K562 (cell line): ENCODE measurements around the gene CRYGA. TPM values are rescaled to one million over a fixed set of nuclear protein-coding genes. Genes with fewer than 3 reads are reported as not detected.

ENCODE experiments used
- ATAC-seq: fragments of 200-7000 bp; cut with Tn5 transposase; 3 replicates; pipeline ENCODE4 v1.9.1; 2020; ENCODE audit warnings: moderate library complexity
- BruUV-seq: library from RNA; stranded (reverse); fragments of 400-500 nt; replicated peaks from 2 replicates; lab custom pipeline; 2021; lab: Mats Ljungman, UMichigan
- CTCF ChIA-PET: fragments of 300-600 bp; formaldehyde crosslinking; extraction: SDS; loops from one replicate; lab custom pipeline; 2021; ENCODE audit warnings: low intra/inter-chr PET ratio; lab: Yijun Ruan, JAX
- POLR2A ChIA-PET: fragments of 300-600, 350-650 bp; sonication (Branson Sonifier 250); formaldehyde crosslinking; extraction: SDS; loops from one replicate; lab custom pipeline; 2021; ENCODE audit warnings: antibody characterized with exemption, inconsistent platforms; lab: Yijun Ruan, JAX
- DNase-seq, 4 experiments: peaks; one replicate each; pipeline versions ENCODE4 v3.0.0 to v3.0.0-alpha.2; 2011 to 2018; ENCODE audit warnings: low spot score in 3 of 4, mixed read lengths in 3 of 4; ENCODE audit errors: extremely low read depth in 1 of 4
- FAIRE-seq: peaks from 2 replicates; lab custom pipeline; 2011; peaks lifted over from hg19 to GRCh38; lab: Jason Lieb, UNC
- H2AFZ ChIP-seq: 2 replicates; pipeline ENCODE4 v1.6.0; 2011; ENCODE audit warnings: low read depth, low read length, control low read depth, inconsistent platforms
- H3K27ac ChIP-seq: fragments of 200-600 bp; 3 replicates; pipeline ENCODE4 v1.8.0; 2011; ENCODE audit warnings: low read depth, mild to moderate bottlenecking, control low read depth, inconsistent platforms, low read length, moderate library complexity, mixed read lengths; ENCODE audit errors: extremely low read depth
- H3K27me3 ChIP-seq, 2 experiments: fragments of 300-600 bp in 1 of 2; 2 replicates in 1 of 2; 3 replicates in 1 of 2; pipeline versions ENCODE4 v1.6.0 to v1.8.0; 2011; ENCODE audit warnings: inconsistent platforms in 2 of 2, low read length in 2 of 2, mild to moderate bottlenecking in 1 of 2, mixed read lengths in 1 of 2, moderate library complexity in 1 of 2; ENCODE audit not compliant: control insufficient read depth in 2 of 2, insufficient read depth in 2 of 2
- H3K36me3 ChIP-seq: fragments of 300-600 bp; 3 replicates; pipeline ENCODE4 v1.8.0; 2011; ENCODE audit warnings: mild to moderate bottlenecking, low read length, inconsistent platforms; ENCODE audit not compliant: control insufficient read depth, insufficient read depth
- H3K4me1 ChIP-seq, 2 experiments: fragments of 200-600 bp in 1 of 2; replicated peaks in 1 of 2; 2 replicates in 1 of 2; 3 replicates in 1 of 2; pipeline versions ENCODE4 v1.5.1 to v1.8.0; 2011; ENCODE audit warnings: inconsistent platforms in 2 of 2, low read length in 2 of 2, mild to moderate bottlenecking in 1 of 2, mixed read lengths in 1 of 2, moderate library complexity in 1 of 2; ENCODE audit not compliant: control insufficient read depth in 2 of 2, insufficient read depth in 2 of 2
- H3K4me2 ChIP-seq: 2 replicates; pipeline ENCODE4 v1.6.1; 2011; ENCODE audit warnings: low read length, control low read depth, inconsistent platforms, mixed read lengths; ENCODE audit not compliant: insufficient read depth
- H3K4me3 ChIP-seq: fragments of 200-600 bp; sonication (generic), shearing (Covaris generic); 2 replicates; pipeline ENCODE4 v1.5.1; 2016; ENCODE audit warnings: control low read depth, inconsistent platforms
- H3K79me2 ChIP-seq: fragments of 200-600 bp; 3 replicates; pipeline ENCODE4 v1.8.0; 2011; ENCODE audit warnings: low read length, inconsistent platforms; ENCODE audit not compliant: control insufficient read depth, insufficient read depth
- H3K9ac ChIP-seq, 2 experiments: 2 replicates each; pipeline versions ENCODE4 v1.6.0 to v1.6.1; 2011; ENCODE audit warnings: low read depth in 2 of 2, low read length in 2 of 2, control low read depth in 1 of 2, inconsistent platforms in 1 of 2, mild to moderate bottlenecking in 1 of 2, mixed read lengths in 1 of 2; ENCODE audit not compliant: insufficient read depth in 1 of 2
- H3K9me1 ChIP-seq: one replicate; pipeline ENCODE4 v1.6.0; 2011; ENCODE audit warnings: inconsistent platforms, mild to moderate bottlenecking, low read length, moderate library complexity; ENCODE audit not compliant: control insufficient read depth, insufficient read depth
- H3K9me3 ChIP-seq: replicated peaks from 2 replicates; pipeline ENCODE4 v1.5.1; 2011; ENCODE audit warnings: low read depth, low read length, inconsistent platforms; ENCODE audit not compliant: control insufficient read depth, insufficient read depth
- H4K20me1 ChIP-seq: replicated peaks from 2 replicates; pipeline ENCODE4 v1.6.1; 2011; ENCODE audit warnings: low read length, inconsistent platforms, mixed read lengths; ENCODE audit not compliant: control insufficient read depth, insufficient read depth
- BDP1 ChIP-seq: IDR thresholded peaks from 3 replicates; pipeline ENCODE4 v1.6.1; 2011; ENCODE audit not compliant: insufficient read length, insufficient read depth
- CSDE1 ChIP-seq, 2 experiments: fragments of 450-650 bp; IDR thresholded peaks; 2 replicates each; pipeline ENCODE4 v1.6.1; 2016; ENCODE audit warnings: mild to moderate bottlenecking in 1 of 2
- FIP1L1 ChIP-seq: fragments of 200-400 bp; formaldehyde crosslinking; IDR thresholded peaks from 2 replicates; pipeline ENCODE4 v1.6.1; 2018; ENCODE audit warnings: mild to moderate bottlenecking, low read depth, low read length; ENCODE audit not compliant: poor library complexity, severe bottlenecking
- JUND ChIP-seq, 2 experiments: IDR thresholded peaks; 2 replicates in 1 of 2; 3 replicates in 1 of 2; pipeline ENCODE4 v1.6.1; 2011; ENCODE audit warnings: borderline replicate concordance in 2 of 2, low read depth in 2 of 2, low read length in 2 of 2, improper control_type of control experiment in 1 of 2, missing biosample characterization in 1 of 2, missing genetic modification characterization in 1 of 2, missing genetic modification reagents in 1 of 2
- KDM4B ChIP-seq, 2 experiments: fragments of 450-650 bp in 1 of 2; sonication (generic) in 1 of 2; IDR thresholded peaks; 2 replicates each; pipeline ENCODE4 v1.6.1; 2016 to 2017; ENCODE audit warnings: borderline replicate concordance in 2 of 2, antibody characterized with exemption in 1 of 2, low read depth in 1 of 2, mild to moderate bottlenecking in 1 of 2
- KHSRP ChIP-seq: fragments of 450-650 bp; IDR thresholded peaks from 2 replicates; pipeline ENCODE4 v1.6.1; 2017
- LCOR ChIP-seq: sonication (generic); formaldehyde crosslinking; IDR thresholded peaks from 2 replicates; pipeline ENCODE4 v1.8.0; 2022; ENCODE audit warnings: mild to moderate bottlenecking, missing genetic modification reagents
- MCM7 ChIP-seq, 2 experiments: fragments of 450-650 bp; IDR thresholded peaks; 2 replicates each; pipeline ENCODE4 v1.6.1; 2016 to 2018
- SIRT6 ChIP-seq: IDR thresholded peaks from one replicate; pipeline ENCODE4 v1.6.1; 2012; ENCODE audit warnings: low read depth, mild to moderate bottlenecking, control low read depth, inconsistent platforms, low read length, moderate library complexity
- SMARCA5 ChIP-seq: fragments of 450-650 bp; IDR thresholded peaks from 2 replicates; pipeline ENCODE4 v1.6.1; 2016
- SRF ChIP-seq, 2 experiments: fragments of 250-450, 450-650 bp in 1 of 2; sonication (Bioruptor Pico) in 1 of 2; sonication (generic) in 1 of 2; formaldehyde crosslinking; IDR thresholded peaks; 2 replicates each; pipeline versions ENCODE4 v1.5.0 to v1.5.1; 2020 to 2022; ENCODE audit warnings: mild to moderate bottlenecking in 1 of 2, missing genetic modification reagents in 1 of 2
- ZNF146 ChIP-seq: IDR thresholded peaks from one replicate; pipeline ENCODE4 v1.6.1; 2018; ENCODE audit warnings: missing compliant biosample characterization; ENCODE audit not compliant: unreplicated experiment
- ZNF507 ChIP-seq: conservative IDR thresholded peaks from 2 replicates; pipeline ENCODE4 v1.6.1; 2017; ENCODE audit warnings: missing genetic modification characterization, missing compliant biosample characterization
- ZNF57 ChIP-seq: fragments of 450-650 bp; formaldehyde crosslinking; IDR thresholded peaks from 2 replicates; pipeline ENCODE4 v1.4.0; 2020; ENCODE audit warnings: mild to moderate bottlenecking, moderate library complexity
- ZNF764 ChIP-seq: fragments of 250-450 bp; sonication (Bioruptor Pico); IDR thresholded peaks from 2 replicates; pipeline ENCODE4 v1.4.0; 2020; ENCODE audit warnings: low read depth, mild to moderate bottlenecking, moderate library complexity
- WGBS: fragments of 100-300 bp; shearing (Covaris generic); methylation state at CpG from one replicate; pipeline ENCODE4 v1.1.6; 2016; ENCODE audit warnings: low coverage, mixed read lengths; ENCODE audit not compliant: insufficient coverage; ENCODE audit errors: missing lambda C conversion rate; 5-methylcytosine and 5-hydroxymethylcytosine counted together
- in situ Hi-C: fragments of 300-500 bp; cut with MboI; formaldehyde crosslinking; loops from 4 replicates; pipeline ENCODE4 v1.15.0; 2018; ENCODE audit warnings: inconsistent platforms, mixed read lengths
- intact Hi-C: fragments of 100-400 bp; cut with micrococcal nuclease; formaldehyde crosslinking; loops from 2 replicates; pipeline ENCODE4 v1.14.2; 2022
- polyA plus RNA-seq, 8 experiments: library from polyadenylated mRNA; depleted of rRNA in 4 of 8; stranded (reverse) in 5 of 8; unstranded in 3 of 8; fragments of >200 nt; fragmentation: Nextera tagmentation in 2 of 8; fragmentation: Illumina TruSeq in 1 of 8; extraction: Ambion mirVana in 2 of 8; extraction: Trizol in 1 of 8; gene quantifications; 2 replicates each; pipeline versions ENCODE4 v1.2.1 to v1.2.3, GENCODE V29; 2011 to 2014; ENCODE audit warnings: inconsistent platforms in 1 of 8, missing spikeins in 1 of 8
- total RNA-seq, 7 experiments: library from RNA; depleted of rRNA in 6 of 7; stranded (reverse); fragments of >200 nt in 6 of 7; fragmentation: Illumina TruSeq in 2 of 7; extraction: Trizol in 2 of 7; gene quantifications; 2 replicates each; pipeline versions ENCODE4 v1.2.1 to v1.2.3, GENCODE V29; 2011 to 2021; ENCODE audit warnings: low replicate concordance in 1 of 7
- TF ChIP-seq, protein P1 (sequence below): fragments of 250-450 bp; sonication (Bioruptor Pico); IDR thresholded peaks from 2 replicates; pipeline ENCODE4 v1.9.0; 2021; ENCODE audit warnings: mild to moderate bottlenecking, inconsistent platforms

Gene CRYGA
- total and polyA plus RNA-seq, 9 of the 15 experiments (the other 6 are each of a cell fraction or from before 2014, with no cell fraction given) = not detected

GRCh38 chr2:208127090-208127489 is 36.3 kb downstream of the CRYGA start:
- Histone ChIP-seq H3K9ac (no peak overlapping the region), H3K36me3 (no peaks in the 10 kb centered on the region), H2AFZ (no peak overlapping the region), H3K4me1 (no peaks in the 10 kb centered on the region; a peak in 1 of 5 replicates), H3K9me1 (no peaks in the 10 kb centered on the region), H4K20me1 (no peaks in the 10 kb centered on the region), H3K79me2 (no peaks in the 10 kb centered on the region), H3K27me3 (no peaks in the 10 kb centered on the region; a peak in 1 of 5 replicates), H3K9me3 (no peaks in the 10 kb centered on the region), H3K27ac (no peak overlapping the region), H3K4me2 (no peak overlapping the region), H3K4me3 (no peak overlapping the region)
- intact Hi-C loops = no loop called here
- in situ Hi-C loops = no loop called here
- ChIA-PET POLR2A (no interaction called here), CTCF (no interaction called here)
- WGBS = 19% methylated on average over 4 of the region's 4 CpGs
- no TSS peak for BruUV-seq
- FAIRE-seq = no peak
- DNase-seq = no peak
- ATAC-seq = no peak
- TF ChIP-seq SRF (CRISPR knock-in tag; IDR thresholded peaks at IDR 0.05) = no peak
- TF ChIP-seq ZNF146 (CRISPR knock-in tag) = peak; percentile 65

- no peaks in the 10 kb centered on the region for H3K9me3 ChIP-seq
- H3K4me3 ChIP-seq = no peak overlapping the region
- CTCF ChIA-PET = no interaction called here
- H3K36me3 ChIP-seq = no peaks in the 10 kb centered on the region
- no peak overlapping the region for H3K4me2 ChIP-seq
- H2AFZ ChIP-seq = no peak overlapping the region
- H3K9ac ChIP-seq = no peak overlapping the region
- H3K79me2 ChIP-seq = no peaks in the 10 kb centered on the region
- H4K20me1 ChIP-seq = no peaks in the 10 kb centered on the region
- no peaks in the 10 kb centered on the region; a peak in 1 of 5 replicates for H3K27me3 ChIP-seq
- WGBS = 27% methylated on average over 4 of the region's 4 CpGs
- in situ Hi-C loops = no loop called here
- intact Hi-C loops = no loop called here
- no peak overlapping the region for H3K27ac ChIP-seq
- no peaks in the 10 kb centered on the region; a peak in 1 of 5 replicates for H3K4me1 ChIP-seq
- FAIRE-seq (no peak), DNase-seq (no peak), ATAC-seq (no peak)
- no TSS peak for BruUV-seq
- POLR2A ChIA-PET = no interaction called here
- H3K9me1 ChIP-seq = no peaks in the 10 kb centered on the region
- TF ChIP-seq SMARCA5 (no peak), CSDE1 (IDR thresholded peaks at IDR 0.05) (no peak), ZNF57 (no peak), ZNF764 (CRISPR knock-in tag) (no peak), FIP1L1 (no peak), KDM4B (IDR thresholded peaks at IDR 0.05; ENCODE audit: borderline replicate concordance in 2 of 2, low read depth in 1 of 2) (no peak), BDP1 (no peak), ZNF507 (tag) (no peak), LCOR (no peak), MCM7 (IDR thresholded peaks at IDR 0.05) (no peak), JUND (IDR thresholded peaks at IDR 0.05; ENCODE audit: borderline replicate concordance, low read depth, low read length) (no peak), JUND (tag; IDR thresholded peaks at IDR 0.05; ENCODE audit: borderline replicate concordance, low read depth, low read length) (no peak), KHSRP (no peak), SIRT6 (no peak)
- TF ChIP-seq, protein P1, sequence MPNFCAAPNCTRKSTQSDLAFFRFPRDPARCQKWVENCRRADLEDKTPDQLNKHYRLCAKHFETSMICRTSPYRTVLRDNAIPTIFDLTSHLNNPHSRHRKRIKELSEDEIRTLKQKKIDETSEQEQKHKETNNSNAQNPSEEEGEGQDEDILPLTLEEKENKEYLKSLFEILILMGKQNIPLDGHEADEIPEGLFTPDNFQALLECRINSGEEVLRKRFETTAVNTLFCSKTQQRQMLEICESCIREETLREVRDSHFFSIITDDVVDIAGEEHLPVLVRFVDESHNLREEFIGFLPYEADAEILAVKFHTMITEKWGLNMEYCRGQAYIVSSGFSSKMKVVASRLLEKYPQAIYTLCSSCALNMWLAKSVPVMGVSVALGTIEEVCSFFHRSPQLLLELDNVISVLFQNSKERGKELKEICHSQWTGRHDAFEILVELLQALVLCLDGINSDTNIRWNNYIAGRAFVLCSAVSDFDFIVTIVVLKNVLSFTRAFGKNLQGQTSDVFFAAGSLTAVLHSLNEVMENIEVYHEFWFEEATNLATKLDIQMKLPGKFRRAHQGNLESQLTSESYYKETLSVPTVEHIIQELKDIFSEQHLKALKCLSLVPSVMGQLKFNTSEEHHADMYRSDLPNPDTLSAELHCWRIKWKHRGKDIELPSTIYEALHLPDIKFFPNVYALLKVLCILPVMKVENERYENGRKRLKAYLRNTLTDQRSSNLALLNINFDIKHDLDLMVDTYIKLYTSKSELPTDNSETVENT = no peak
Measured at GRCh38 chr2:208125251-208125650, 38.1 kb downstream of the CRYGA start.
